Activated CD4-positive, CD25-positive, alpha-beta regulatory T cell treated with anti-CD3 and anti-CD28 coated beads, Interleukin-2, amount 50 U/mL, for 24 hours (primary cell): ENCODE results near the gene TRIM51G.
"Not testable (repeated sequence)": the region's sequence is repeated elsewhere in the genome, so short reads cannot be mapped to it uniquely, and the experiment has no call there.

Experiments used
- ATAC-seq, 2 donors: fragments of 150-1000 bp; cut with Tn5 transposase; one replicate each; pipeline ENCODE4 v1.10.0; 2021; ENCODE audit warnings: mild to moderate bottlenecking in 1 of 2, moderate library complexity in 1 of 2

The TRIM51G gene, protein sequence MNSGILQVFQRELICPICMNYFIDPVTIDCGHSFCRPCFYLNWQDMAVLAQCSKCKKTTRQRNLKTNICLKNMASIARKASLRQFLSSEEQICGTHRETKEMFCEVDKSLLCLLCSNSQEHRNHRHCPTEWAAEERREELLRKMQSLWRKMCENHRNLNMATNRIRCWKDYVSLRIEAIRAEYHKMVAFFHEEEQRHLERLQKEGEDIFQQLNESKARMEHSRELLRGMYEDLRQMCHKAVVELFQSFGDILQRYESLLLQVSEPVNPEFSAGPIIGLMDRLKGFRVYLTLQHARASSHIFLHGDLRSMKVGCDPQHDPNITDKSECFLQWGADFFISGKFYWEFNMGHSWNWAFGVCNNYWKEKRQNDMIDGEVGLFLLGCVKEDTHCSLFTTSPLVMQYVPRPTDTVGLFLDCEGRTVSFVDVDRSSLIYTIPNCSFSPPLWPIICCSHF

DNA sequence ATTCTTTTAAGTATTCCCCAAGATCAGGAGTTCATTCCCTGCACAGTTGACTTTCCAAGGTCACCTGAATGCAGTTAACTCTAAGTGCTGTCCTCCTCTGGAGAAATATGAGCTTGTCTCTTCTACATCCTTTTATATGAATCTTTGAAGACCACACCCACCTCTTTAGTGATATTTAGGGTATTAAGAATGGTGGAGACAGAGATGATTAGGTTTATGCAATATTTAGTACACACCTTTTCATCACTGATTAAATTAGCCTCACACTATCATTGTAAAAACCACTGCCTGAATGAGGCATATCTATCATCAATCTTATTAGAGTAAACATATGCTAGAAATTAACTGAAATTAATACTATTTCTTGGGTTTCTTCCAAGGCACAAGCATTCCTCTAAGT is at the start of gene TRIM51G:
Gene TRIM51G, minus strand, starts transcription at position 101 of the 400 bp plus-strand sequence. CDS start 2,190 bp downstream, outside the sequence.
- not testable (repeated sequence) for ATAC-seq

DNA sequence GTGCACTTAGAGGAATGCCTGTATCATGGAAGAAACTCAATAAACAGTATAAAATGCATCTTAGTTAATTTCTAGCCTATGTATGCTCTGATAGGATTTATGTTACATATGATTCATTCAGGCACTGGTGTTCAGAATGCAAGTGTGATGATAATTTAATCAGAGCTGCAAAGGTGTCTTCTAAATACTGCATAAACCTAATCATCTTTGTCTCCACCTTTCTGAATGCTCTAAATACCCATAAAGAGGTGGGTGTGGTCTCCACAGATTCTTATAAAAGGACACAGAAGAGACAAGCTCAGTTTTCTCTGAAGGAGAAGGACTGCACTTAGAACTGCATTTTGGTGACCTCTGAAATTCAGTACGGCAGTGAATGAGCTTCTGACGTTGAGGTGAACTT is 44.8 kb upstream of the TRIM51G start, which contains the start of gene TRIM49B:
Gene TRIM49B, plus strand, starts transcription at position 301 of the 400 bp plus-strand sequence. CDS start 2,777 bp downstream, outside the sequence.
- ATAC-seq: not testable (repeated sequence)

GRCh38 chr11:48968592-48968991 is 15.1 kb downstream of the TRIM51G start:
- ATAC-seq: not testable (repeated sequence)

DNA sequence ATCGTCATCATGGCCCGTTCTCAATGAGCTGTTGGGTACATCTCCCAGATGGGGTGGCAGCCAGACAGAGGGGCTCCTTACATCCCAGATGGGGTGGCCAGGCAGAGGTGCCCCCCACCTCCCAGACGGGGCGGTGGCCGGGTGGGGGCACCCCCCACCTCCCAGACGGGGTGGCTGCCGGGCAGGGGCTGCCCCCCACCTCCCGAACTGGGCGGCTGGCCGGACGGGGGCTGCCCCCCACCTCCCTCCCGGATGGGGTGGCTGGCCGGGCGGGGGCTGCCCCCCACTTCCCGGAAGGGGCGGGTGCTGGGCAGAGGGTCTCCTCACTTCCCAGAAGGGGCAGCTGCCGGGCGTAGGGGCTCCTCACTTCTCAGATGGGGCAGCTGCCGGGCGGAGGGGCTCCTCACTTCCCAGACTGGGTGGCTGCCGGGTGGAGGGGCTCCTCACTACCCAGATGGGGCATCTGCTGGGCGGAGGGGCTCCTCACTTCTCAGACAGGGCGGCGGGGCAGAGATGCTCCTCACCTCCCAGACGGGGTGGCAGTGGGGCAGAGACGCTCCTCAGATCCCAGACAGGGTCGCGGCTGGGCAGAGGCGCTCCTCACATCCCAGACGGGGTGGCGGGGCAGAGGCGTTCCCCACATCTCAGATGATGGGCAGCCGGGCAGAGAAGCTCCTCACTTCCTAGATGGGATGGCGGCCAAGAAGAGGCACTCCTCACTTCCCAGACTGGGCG is 28.2 kb downstream of the TRIM51G start:
- not testable (repeated sequence) for ATAC-seq

- not testable (repeated sequence) for ATAC-seq
These were observed 37.9 kb downstream of the TRIM51G start for GRCh38 chr11:48945796-48946195.
